Neural cell (in vitro differentiated cells): ENCODE results near the gene KMT2E. TPM values are rescaled to one million over a fixed set of nuclear protein-coding genes. Genes with fewer than 3 reads are reported as not detected.

ENCODE experiments used
- H2AFZ ChIP-seq: fragments of 200-600, 300-800 bp; sonication (generic), shearing (Covaris generic); 2 replicates; pipeline ENCODE4 v1.6.0; 2014; ENCODE audit warnings: low read depth, mild to moderate bottlenecking, antibody characterized with exemption, low read length, moderate library complexity
- H3F3A ChIP-seq: fragments of 200-600 bp; shearing (Covaris generic); 2 replicates; pipeline ENCODE4 v1.6.1; 2016; ENCODE audit warnings: mild to moderate bottlenecking, moderate library complexity, mixed read lengths, antibody characterized with exemption, low read length; ENCODE audit not compliant: insufficient read depth, poor library complexity, severe bottlenecking
- H3K27ac ChIP-seq: fragments of 200-600, 300-800 bp; sonication (generic), shearing (Covaris generic); 2 replicates; pipeline ENCODE4 v1.5.1; 2014; ENCODE audit warnings: mild to moderate bottlenecking, low read length, moderate library complexity
- H3K27me3 ChIP-seq: fragments of 300-800, 200-600 bp; sonication (generic), shearing (Covaris generic); 2 replicates; pipeline ENCODE4 v1.6.0; 2014; ENCODE audit warnings: mild to moderate bottlenecking, low read depth, low read length, moderate library complexity; ENCODE audit not compliant: insufficient read depth
- H3K36me3 ChIP-seq: fragments of 300-800, 200-600 bp; sonication (generic), shearing (Covaris generic); 2 replicates; pipeline ENCODE4 v1.5.1; 2014; ENCODE audit warnings: mild to moderate bottlenecking, antibody characterized with exemption, low read length, moderate library complexity; ENCODE audit not compliant: insufficient read depth
- H3K4me2 ChIP-seq: fragments of 300-800, 200-600 bp; sonication (generic), shearing (Covaris generic); 2 replicates; pipeline ENCODE4 v1.6.0; 2014; ENCODE audit warnings: mild to moderate bottlenecking, low read length
- H3K4me3 ChIP-seq: fragments of 300-800, 200-600 bp; sonication (generic), shearing (Covaris generic); 2 replicates; pipeline ENCODE4 v1.5.1; 2014; ENCODE audit warnings: mild to moderate bottlenecking, low read length, moderate library complexity
- H3K79me2 ChIP-seq: fragments of 200-600 bp; shearing (Covaris generic); replicated peaks from 2 replicates; pipeline ENCODE4 v1.6.0; 2014; ENCODE audit warnings: mild to moderate bottlenecking, low read length, moderate library complexity; ENCODE audit not compliant: insufficient read depth
- H3K9ac ChIP-seq: fragments of 300-800, 200-600 bp; sonication (generic), shearing (Covaris generic); 2 replicates; pipeline ENCODE4 v1.6.1; 2016; ENCODE audit warnings: mild to moderate bottlenecking, low read length, mixed read lengths
- H3K9me2 ChIP-seq: fragments of 200-600 bp; shearing (Covaris generic); 2 replicates; pipeline ENCODE4 v1.6.1; 2016; ENCODE audit warnings: mild to moderate bottlenecking, low read length, mixed read lengths; ENCODE audit not compliant: insufficient read depth
- H3K9me3 ChIP-seq: fragments of 200-600, 300-800 bp; sonication (generic), shearing (Covaris generic); 2 replicates; pipeline ENCODE4 v1.6.1; 2016; ENCODE audit warnings: mild to moderate bottlenecking, mixed run types, low read length, moderate library complexity, mixed read lengths
- H4K20me1 ChIP-seq: fragments of 200-600 bp; shearing (Covaris generic); 2 replicates; pipeline ENCODE4 v1.6.1; 2016; ENCODE audit warnings: mild to moderate bottlenecking, mixed run types; ENCODE audit not compliant: insufficient read depth
- EP300 ChIP-seq: fragments of 450-650 bp; conservative IDR thresholded peaks from 2 replicates; pipeline ENCODE4 v1.6.1; 2014; ENCODE audit warnings: antibody characterized with exemption, mild to moderate bottlenecking, moderate library complexity; ENCODE audit not compliant: poor library complexity, severe bottlenecking
- EZH2 ChIP-seq: fragments of 200-600, 300-800 bp; shearing (Covaris generic), sonication (generic); IDR thresholded peaks from 2 replicates; pipeline ENCODE4 v1.6.1; 2014; ENCODE audit warnings: antibody characterized with exemption, low read length, borderline replicate concordance, mild to moderate bottlenecking; ENCODE audit not compliant: insufficient read depth, poor library complexity, severe bottlenecking
- MXI1 ChIP-seq: fragments of 450-650 bp; conservative IDR thresholded peaks from 2 replicates; pipeline ENCODE4 v1.6.1; 2014; ENCODE audit warnings: antibody characterized with exemption, mild to moderate bottlenecking; ENCODE audit not compliant: poor library complexity, severe bottlenecking
- RAD21 ChIP-seq: fragments of 450-650 bp; conservative IDR thresholded peaks from 2 replicates; pipeline ENCODE4 v1.6.1; 2014; ENCODE audit warnings: antibody characterized with exemption, mild to moderate bottlenecking, moderate library complexity
- SMC3 ChIP-seq: fragments of 450-650 bp; conservative IDR thresholded peaks from 2 replicates; pipeline ENCODE4 v1.6.1; 2014; ENCODE audit warnings: antibody characterized with exemption, mild to moderate bottlenecking, moderate library complexity; ENCODE audit not compliant: poor library complexity
- TAF1 ChIP-seq: IDR thresholded peaks from 2 replicates; pipeline ENCODE4 v1.6.1; 2012; ENCODE audit warnings: low read depth
- polyA plus RNA-seq: library from polyadenylated mRNA; depleted of rRNA; stranded (reverse); fragments of >200 nt; gene quantifications from 2 replicates; pipeline ENCODE4 v1.2.3, GENCODE V29; 2014
- TF ChIP-seq, protein P1 (sequence below): IDR thresholded peaks from 2 replicates; pipeline ENCODE4 v1.6.1; 2012; ENCODE audit warnings: borderline replicate concordance
- TF ChIP-seq, protein P2 (sequence below): fragments of 450-650 bp; IDR thresholded peaks from 2 replicates; pipeline ENCODE4 v1.5.1; 2014; ENCODE audit warnings: antibody characterized with exemption, mild to moderate bottlenecking, moderate library complexity; ENCODE audit not compliant: poor library complexity, severe bottlenecking

KMT2E gene
- polyA plus RNA-seq, 1 donor from 2014 or later: 78.4 TPM

DNA sequence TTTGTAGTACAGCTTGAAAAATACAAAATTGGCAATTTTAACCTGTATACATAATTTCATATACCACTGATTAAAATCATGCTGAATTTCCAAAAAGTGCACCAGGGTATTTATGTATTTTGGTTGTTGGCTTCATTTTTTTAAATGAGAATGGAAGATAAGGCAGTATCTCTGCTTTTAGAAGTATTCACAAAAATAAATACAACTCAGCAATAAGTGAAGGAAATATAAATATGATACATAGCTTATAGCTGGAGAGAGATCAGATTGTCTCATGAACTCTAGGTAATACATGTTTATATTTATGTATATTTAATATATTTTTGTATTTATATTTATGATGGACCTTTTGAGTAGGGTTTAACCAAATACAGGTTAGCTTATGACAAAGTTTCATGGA, 81.0 kb downstream of the KMT2E start:
- no peaks in the 10 kb centered on the region for H3K27me3 ChIP-seq
- H4K20me1 ChIP-seq: no peaks in the 10 kb centered on the region
- no peak overlapping the region for H2AFZ ChIP-seq
- H3K4me3 ChIP-seq: no peak overlapping the region
- peaks cover 9% of the 10 kb centered on the region for H3K36me3 ChIP-seq
- no peak overlapping the region for H3K4me2 ChIP-seq
- H3K27ac ChIP-seq: no peak overlapping the region
- H3F3A ChIP-seq: no peaks in the 10 kb centered on the region
- H3K79me2 ChIP-seq: peaks cover 11% of the 10 kb centered on the region
- no peaks in the 10 kb centered on the region for H3K9me3 ChIP-seq
- no peak overlapping the region for H3K9ac ChIP-seq
- no peaks in the 10 kb centered on the region for H3K9me2 ChIP-seq
- TF ChIP-seq RAD21 (no peak), EZH2 (no peak), EP300 (no peak), TAF1 (no peak), SMC3 (no peak), MXI1 (no peak)
- TF ChIP-seq, protein P1, sequence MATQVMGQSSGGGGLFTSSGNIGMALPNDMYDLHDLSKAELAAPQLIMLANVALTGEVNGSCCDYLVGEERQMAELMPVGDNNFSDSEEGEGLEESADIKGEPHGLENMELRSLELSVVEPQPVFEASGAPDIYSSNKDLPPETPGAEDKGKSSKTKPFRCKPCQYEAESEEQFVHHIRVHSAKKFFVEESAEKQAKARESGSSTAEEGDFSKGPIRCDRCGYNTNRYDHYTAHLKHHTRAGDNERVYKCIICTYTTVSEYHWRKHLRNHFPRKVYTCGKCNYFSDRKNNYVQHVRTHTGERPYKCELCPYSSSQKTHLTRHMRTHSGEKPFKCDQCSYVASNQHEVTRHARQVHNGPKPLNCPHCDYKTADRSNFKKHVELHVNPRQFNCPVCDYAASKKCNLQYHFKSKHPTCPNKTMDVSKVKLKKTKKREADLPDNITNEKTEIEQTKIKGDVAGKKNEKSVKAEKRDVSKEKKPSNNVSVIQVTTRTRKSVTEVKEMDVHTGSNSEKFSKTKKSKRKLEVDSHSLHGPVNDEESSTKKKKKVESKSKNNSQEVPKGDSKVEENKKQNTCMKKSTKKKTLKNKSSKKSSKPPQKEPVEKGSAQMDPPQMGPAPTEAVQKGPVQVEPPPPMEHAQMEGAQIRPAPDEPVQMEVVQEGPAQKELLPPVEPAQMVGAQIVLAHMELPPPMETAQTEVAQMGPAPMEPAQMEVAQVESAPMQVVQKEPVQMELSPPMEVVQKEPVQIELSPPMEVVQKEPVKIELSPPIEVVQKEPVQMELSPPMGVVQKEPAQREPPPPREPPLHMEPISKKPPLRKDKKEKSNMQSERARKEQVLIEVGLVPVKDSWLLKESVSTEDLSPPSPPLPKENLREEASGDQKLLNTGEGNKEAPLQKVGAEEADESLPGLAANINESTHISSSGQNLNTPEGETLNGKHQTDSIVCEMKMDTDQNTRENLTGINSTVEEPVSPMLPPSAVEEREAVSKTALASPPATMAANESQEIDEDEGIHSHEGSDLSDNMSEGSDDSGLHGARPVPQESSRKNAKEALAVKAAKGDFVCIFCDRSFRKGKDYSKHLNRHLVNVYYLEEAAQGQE: no peak

DNA sequence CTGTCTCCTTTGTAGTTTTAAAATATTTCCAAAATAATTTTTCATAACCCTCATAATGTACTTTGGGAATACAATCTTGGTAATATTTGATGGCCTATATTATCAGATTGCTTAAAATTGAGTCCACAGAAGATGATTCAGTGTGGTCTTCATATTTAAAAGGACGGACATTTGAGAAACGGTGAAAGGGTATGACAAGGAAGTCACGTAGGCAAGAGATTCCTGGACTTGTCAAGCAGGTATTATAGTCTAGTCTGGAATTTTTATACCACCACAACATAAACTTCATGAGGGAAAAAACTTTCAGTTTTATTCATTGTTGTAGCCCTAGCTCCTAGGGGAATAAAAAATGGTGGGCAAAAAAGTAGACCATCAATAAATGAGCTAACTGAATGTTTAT, 82.3 kb downstream of the KMT2E start:
- Histone ChIP-seq H2AFZ (no peak overlapping the region), H3K4me2 (no peak overlapping the region), H3K27me3 (no peaks in the 10 kb centered on the region), H3K9ac (no peak overlapping the region), H4K20me1 (no peaks in the 10 kb centered on the region), H3F3A (no peaks in the 10 kb centered on the region), H3K27ac (no peak overlapping the region), H3K9me3 (no peaks in the 10 kb centered on the region), H3K9me2 (no peaks in the 10 kb centered on the region), H3K36me3 (peaks cover 3% of the 10 kb centered on the region), H3K79me2 (peaks cover 3% of the 10 kb centered on the region), H3K4me3 (no peak overlapping the region)
- TF ChIP-seq EP300: no peak
- TF ChIP-seq, protein P2, sequence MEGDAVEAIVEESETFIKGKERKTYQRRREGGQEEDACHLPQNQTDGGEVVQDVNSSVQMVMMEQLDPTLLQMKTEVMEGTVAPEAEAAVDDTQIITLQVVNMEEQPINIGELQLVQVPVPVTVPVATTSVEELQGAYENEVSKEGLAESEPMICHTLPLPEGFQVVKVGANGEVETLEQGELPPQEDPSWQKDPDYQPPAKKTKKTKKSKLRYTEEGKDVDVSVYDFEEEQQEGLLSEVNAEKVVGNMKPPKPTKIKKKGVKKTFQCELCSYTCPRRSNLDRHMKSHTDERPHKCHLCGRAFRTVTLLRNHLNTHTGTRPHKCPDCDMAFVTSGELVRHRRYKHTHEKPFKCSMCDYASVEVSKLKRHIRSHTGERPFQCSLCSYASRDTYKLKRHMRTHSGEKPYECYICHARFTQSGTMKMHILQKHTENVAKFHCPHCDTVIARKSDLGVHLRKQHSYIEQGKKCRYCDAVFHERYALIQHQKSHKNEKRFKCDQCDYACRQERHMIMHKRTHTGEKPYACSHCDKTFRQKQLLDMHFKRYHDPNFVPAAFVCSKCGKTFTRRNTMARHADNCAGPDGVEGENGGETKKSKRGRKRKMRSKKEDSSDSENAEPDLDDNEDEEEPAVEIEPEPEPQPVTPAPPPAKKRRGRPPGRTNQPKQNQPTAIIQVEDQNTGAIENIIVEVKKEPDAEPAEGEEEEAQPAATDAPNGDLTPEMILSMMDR: no peak
- TF ChIP-seq, protein P1: no peak
